ENCODE results near the gene ZBTB42.

DNA sequence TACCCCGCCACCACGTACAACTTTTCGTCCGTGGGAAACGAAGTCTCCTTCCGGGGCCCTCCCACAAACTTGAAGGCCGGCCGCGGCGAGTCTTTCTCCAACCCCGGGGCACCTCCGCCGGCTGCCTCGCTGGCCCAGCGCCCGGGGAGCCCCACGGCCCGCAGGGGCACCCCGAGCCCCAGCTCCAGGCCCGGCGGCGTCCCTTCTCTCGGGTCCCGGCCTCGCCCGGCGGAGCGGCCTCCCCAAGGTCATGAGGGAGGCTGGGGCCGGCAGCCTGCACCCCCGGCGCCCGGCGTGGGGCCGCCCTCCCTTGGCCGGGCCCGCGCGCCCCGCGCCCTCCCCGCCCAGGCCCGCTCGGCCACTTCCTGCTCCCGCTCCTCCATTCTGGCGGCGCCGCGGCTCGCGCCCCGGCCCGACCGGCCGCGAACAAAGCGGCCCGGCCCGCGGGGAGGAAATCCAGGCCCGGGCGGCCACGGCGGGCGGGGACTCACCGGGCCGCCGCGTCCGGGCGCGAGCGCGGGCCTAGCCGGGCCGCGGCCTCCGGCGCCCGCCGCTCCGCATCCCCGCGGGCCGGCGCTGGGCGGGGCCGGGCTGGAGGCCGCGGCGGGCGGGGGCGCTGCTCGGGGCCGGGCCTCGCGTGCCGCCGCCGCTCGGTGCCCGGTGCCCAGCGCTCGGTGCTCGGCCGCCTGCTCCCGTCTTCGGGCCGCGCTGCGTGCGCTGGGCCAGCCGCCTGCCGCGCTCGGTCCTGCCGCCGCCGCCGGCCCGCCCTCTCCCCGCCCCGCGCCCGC lies 5.7 kb upstream of the ZBTB42 start, which contains the start of gene AKT1:
- TF ChIP-seq, protein P1, sequence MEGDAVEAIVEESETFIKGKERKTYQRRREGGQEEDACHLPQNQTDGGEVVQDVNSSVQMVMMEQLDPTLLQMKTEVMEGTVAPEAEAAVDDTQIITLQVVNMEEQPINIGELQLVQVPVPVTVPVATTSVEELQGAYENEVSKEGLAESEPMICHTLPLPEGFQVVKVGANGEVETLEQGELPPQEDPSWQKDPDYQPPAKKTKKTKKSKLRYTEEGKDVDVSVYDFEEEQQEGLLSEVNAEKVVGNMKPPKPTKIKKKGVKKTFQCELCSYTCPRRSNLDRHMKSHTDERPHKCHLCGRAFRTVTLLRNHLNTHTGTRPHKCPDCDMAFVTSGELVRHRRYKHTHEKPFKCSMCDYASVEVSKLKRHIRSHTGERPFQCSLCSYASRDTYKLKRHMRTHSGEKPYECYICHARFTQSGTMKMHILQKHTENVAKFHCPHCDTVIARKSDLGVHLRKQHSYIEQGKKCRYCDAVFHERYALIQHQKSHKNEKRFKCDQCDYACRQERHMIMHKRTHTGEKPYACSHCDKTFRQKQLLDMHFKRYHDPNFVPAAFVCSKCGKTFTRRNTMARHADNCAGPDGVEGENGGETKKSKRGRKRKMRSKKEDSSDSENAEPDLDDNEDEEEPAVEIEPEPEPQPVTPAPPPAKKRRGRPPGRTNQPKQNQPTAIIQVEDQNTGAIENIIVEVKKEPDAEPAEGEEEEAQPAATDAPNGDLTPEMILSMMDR (IDR thresholded peaks at IDR 0.05): no peak
- no peak for TF ChIP-seq POLR2A (IDR thresholded peaks at IDR 0.05)
